HG02798 (cell line): ENCODE data around the gene CORO7.
"Not testable (repeated sequence)": the region's sequence is repeated elsewhere in the genome, so short reads cannot be mapped to it uniquely, and the experiment has no call there.

Source experiments
- ATAC-seq: cut with Tn5 transposase; IDR thresholded peaks from one replicate; pipeline ENCODE4 v1.9.1; 2021; ENCODE audit warnings: mild to moderate bottlenecking; ENCODE audit not compliant: unreplicated experiment, poor library complexity

The CORO7 gene

DNA sequence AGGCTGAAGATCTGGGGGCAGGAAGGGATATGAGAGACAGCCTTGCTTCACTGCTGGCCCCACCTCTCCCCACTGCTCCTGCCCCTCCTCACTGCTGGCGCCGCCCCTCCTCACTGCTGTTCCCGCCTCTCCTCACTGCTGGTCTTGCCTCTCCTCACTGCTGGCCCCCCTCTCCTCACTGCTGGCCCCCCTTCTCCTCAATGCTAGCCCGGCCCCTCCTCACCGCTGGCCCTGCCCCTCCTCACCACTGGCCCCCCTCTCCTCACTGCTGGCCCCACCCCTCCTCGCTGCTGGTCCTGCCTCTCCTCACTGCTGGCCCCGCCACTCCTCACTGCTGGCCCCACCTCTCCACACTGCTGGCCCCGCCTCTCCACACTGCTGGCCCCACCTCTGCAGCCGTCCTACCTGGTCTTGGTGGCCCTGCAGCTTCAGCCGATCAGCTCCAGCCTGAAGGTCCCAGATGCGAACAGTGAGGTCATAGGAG is 55.8 kb downstream of the CORO7 start:
- no peak for ATAC-seq

GRCh38 chr16:4359914-4360313 is 56.5 kb downstream of the CORO7 start:
- ATAC-seq: no peak

DNA sequence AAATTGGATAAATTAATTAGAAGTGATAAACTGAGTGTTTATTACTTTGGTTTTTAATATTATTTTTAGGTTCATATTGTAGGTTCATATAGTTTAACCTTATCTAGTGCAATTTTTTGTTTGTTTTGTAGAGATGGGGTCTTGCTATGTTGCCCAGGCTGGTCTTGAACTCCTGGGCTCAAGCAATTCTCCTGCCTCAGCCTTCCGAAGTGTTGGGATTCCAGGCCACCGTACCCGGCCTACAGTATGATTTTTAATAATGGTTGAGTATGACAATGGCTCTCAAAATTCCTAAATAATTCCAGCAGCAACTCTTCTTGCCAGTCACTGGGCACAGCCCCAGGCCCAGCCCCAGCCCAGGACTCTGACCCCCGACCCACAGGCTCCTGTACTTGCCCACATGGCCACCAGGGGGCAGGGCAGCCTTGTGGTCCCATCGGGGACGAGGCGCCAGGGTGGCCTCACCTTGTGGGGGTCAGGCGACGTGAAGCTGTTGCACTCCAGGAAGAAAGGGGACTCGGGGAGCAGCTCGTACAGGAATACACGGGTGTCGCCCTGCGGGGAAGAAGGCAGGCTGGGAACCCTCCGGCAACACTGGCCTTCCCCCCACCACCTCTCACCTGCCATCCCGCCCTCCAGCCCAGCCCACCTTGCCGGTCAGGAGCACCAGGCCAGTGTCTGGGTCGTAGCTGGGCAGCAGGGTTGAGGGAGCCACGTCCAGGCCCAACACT is 57.4 kb downstream of the CORO7 start:
- ATAC-seq: peak; percentile 34

DNA sequence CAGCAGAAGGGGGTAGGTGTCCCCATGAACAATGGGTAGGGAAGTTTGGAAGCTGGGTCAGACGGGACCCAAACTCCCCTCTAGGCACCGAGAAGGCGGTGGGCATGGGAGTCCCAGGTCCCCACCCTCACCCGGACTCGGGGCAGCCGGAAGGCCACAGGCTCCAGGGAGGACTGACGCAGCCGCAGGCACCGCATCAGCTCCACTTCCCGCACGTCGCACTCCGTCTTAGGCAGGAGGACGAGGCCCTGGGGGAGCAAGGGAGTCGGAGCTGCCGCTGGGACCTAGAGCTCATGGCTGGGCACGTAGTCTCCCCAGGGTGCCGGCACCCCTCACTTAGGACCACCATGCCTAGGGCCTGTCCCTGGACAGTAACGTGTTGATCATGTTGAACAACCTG is 58.2 kb downstream of the CORO7 start:
- no peak for ATAC-seq

- no peak for ATAC-seq
These were observed 59.6 kb downstream of the CORO7 start for GRCh38 chr16:4356820-4357219.

DNA sequence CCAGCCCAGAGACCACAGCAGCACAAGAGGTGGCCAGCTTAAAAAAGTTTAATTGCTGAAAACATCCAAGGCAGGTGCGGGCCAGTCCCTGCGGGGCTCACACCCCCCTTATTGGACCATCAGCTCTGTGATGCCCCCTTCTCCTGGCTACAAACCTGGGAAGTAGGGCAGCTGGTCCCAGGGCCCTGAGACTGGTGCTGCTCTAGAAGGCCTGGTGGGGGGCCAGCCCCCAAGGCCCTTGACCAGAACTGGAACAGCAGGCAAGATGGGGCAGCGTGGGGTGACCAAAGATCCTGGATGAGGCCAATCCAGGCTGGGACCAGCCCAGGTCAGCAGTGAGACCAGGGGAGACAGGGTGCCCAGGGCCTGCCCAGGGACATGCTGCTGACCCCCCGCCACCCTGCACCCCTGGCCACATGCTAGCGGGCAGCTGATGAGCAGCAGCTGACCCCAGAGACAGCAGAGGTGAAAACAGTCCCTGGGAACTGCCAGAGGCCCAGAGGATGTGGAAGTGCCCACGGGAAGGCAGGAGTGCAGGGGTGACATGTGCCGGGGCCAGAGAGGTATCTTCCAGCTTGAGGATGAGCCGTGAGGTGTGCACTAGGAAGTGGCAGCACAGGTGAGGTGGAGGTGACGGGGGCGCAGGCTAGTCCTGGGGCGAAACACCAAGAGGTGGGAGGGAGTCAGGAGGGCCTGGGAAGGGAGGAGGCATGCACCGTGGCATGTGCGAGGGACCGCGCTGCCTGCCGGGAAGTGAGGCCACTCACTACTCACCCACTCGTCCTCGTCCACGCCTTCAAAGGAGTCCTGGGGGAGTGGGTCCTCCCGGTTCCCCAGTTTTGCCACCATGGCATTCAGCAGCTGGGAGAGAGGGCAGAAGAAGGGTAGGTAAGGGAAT is 61.6 kb downstream of the CORO7 start:
- ATAC-seq: no peak

- no peak for ATAC-seq
These were observed 62.7 kb downstream of the CORO7 start for GRCh38 chr16:4353675-4354074.

GRCh38 chr16:4352843-4353242 is 63.6 kb downstream of the CORO7 start:
- no peak for ATAC-seq

DNA sequence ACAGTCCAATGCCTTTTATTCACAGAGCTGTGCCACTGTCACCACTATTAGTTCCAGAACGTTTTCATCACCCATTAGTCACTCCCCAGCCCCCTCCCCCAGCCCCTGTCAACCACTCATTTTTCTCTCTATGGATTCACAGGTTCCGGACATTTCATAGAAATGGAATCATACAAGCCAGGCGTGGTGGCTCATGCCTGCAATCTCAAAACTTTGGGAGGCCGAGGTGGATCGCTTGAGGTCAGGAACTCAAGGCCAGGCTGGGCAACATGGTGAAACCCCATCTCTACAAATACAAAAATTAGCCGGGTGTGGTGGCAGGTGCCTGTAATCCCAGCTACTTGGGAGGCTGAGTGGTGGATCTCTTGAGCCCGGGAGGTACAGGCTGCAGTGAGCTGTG is 64.5 kb downstream of the CORO7 start:
- no peak for ATAC-seq

- ATAC-seq: peak; percentile 93
These were observed 65.4 kb downstream of the CORO7 start, which contains the start of gene PAM16 for GRCh38 chr16:4350787-4351659. PAM16 (minus strand) TSS chr16:4351321; CDS start chr16:4351234, 87 bp downstream.

- peak; percentile 11 for ATAC-seq
These were observed 66.0 kb downstream of the CORO7 start for GRCh38 chr16:4350365-4350786.

DNA sequence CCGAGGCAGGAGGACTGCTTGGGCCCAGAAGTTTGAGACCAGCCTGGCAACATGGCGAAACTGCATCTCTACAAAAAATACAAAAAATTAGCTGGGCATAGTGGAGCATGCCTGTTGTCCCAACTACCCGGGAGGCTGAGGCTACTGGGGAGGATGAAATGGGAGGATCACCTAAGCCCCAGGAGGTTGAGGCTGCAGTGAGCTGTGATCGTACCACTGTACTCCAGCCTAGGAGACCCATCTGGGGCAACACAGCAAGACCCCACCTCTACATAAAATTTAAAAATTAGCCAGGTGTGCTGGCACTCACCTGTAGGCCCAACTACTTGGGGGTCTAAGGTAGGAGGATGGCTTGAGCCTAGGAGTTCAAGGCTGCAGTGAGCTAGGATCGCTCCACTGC is 67.1 kb downstream of the CORO7 start:
- ATAC-seq: no peak

GRCh38 chr16:4347765-4348509 is 68.5 kb downstream of the CORO7 start:
- ATAC-seq: no peak

- ATAC-seq: no peak
These were observed 69.4 kb downstream of the CORO7 start for GRCh38 chr16:4347010-4347409.

GRCh38 chr16:4345836-4346781 is 70.3 kb downstream of the CORO7 start:
- no peak for ATAC-seq

DNA sequence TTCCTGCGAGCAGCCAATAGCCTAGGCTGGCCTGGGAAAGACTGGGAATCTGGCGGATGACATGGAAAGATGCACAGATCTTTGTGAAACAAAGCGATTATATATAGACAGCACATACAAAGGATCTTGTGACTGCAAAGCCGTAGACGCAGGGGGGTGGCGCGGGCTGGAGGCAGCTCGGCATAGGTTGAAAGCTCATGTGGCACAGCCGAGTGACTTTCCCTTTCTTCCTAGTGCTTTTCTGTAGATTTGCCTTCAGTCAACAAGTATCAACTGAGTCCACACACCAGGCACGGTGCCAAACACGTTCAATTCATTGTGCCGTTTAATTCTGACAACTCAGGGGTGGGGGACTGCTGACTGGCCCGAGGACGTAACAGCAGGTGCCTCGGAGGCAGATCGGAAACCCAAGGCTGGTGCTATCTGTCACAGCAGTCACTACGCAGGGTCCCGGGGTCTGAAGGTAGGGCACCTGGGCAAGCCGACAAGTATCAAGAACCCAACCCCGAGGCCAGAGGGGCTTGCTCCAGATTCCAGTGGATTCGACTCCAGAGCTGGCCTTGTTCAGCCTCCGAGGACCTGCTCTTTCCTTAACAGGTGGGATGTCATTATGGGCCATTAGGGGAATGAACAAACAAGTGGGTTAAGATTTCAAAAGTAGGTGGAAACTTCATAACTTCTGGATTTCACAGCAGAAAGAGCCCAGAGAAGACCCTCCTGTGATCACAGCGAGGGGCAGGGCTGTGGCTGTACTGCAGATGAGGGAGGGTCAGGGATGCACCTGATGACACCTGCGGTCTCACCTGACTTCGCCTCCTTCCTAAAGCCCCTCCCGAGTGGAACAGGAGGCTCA is 71.2 kb downstream of the CORO7 start:
- no peak for ATAC-seq

GRCh38 chr16:4344300-4344982 is 72.0 kb downstream of the CORO7 start:
- ATAC-seq: not testable (repeated sequence)
